Activated naive CD8-positive, alpha-beta T cell treated with anti-CD3 and anti-CD28 coated beads, Interleukin-2, amount 50 U/mL, for 24 hours (primary cell): Measurements from ENCODE around the gene POLR3K.

Experiments
- ATAC-seq: fragments of 150-1000 bp; cut with Tn5 transposase; one replicate; pipeline ENCODE4 v1.10.0; 2021
- DNase-seq: peaks from one replicate; pipeline ENCODE4 v3.0.0; 2021
- H3K27ac Mint-ChIP-seq: one replicate; pipeline ENCODE4 v1.8.0; 2021; ENCODE audit warnings: mild to moderate bottlenecking, mixed read lengths
- H3K27me3 Mint-ChIP-seq: one replicate; pipeline ENCODE4 v1.8.0; 2021; ENCODE audit warnings: mixed read lengths
- H3K36me3 Mint-ChIP-seq: one replicate; pipeline ENCODE4 v1.8.0; 2021; ENCODE audit warnings: low read depth, mixed read lengths
- H3K4me1 Mint-ChIP-seq: one replicate; pipeline ENCODE4 v1.8.0; 2021; ENCODE audit warnings: mixed read lengths
- H3K4me3 Mint-ChIP-seq: one replicate; pipeline ENCODE4 v1.8.0; 2021; ENCODE audit warnings: mild to moderate bottlenecking, moderate library complexity, mixed read lengths
- H3K9me3 Mint-ChIP-seq: one replicate; pipeline ENCODE4 v1.8.0; 2021; ENCODE audit warnings: mixed read lengths

The POLR3K gene

GRCh38 chr16:53346-54236 is at the start of gene POLR3K, which contains the start of gene SNRNP25:
POLR3K (minus strand) TSS chr16:53608; CDS start chr16:53586, 22 bp downstream.
SNRNP25 (plus strand) TSS chr16:53828; CDS start chr16:54017, 189 bp downstream.
- peak; percentile 98 for DNase-seq
- Mint-ChIP-seq H3K27ac (peak within 1 kb of the TSS; percentile 98), H3K36me3 (peaks cover 39% of the 10 kb centered on the region), H3K9me3 (no peaks in the 10 kb centered on the region), H3K4me1 (peaks cover 36% of the 10 kb centered on the region), H3K4me3 (peak within 1 kb of the TSS; percentile 100), H3K27me3 (no peaks in the 10 kb centered on the region)
- ATAC-seq, result peak; percentile 98

GRCh38 chr16:102060-102855 is 48.9 kb upstream of the POLR3K start:
- no peaks in the 10 kb centered on the region for H3K9me3 Mint-ChIP-seq
- H3K27ac Mint-ChIP-seq, result no peak overlapping the region
- H3K4me1 Mint-ChIP-seq, result no peaks in the 10 kb centered on the region
- ATAC-seq (no peak), DNase-seq (no peak)
- no peaks in the 10 kb centered on the region for H3K27me3 Mint-ChIP-seq
- H3K36me3 Mint-ChIP-seq, result peaks cover 18% of the 10 kb centered on the region
- no peak overlapping the region for H3K4me3 Mint-ChIP-seq

DNA sequence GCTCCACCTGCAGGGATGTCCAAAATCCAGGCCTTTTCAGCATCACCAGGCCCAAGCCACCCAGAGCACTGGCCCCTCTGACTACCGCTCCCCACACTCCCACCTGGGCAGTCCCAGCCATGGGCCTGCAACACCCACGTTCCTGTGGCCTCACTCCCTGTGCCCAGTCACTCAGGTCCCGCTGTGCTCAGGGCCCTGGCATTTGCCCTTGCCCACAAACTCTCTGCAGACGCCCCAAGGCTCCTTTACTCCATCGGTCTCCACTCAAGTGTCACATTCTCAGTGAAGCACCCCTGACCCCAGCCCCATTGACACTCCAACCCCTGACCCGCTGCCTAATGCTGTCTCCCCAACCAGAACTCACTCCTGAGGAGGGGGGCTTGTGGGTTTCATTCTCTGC is 48.2 kb upstream of the POLR3K start:
- Mint-ChIP-seq H3K9me3 (no peaks in the 10 kb centered on the region), H3K4me3 (no peak overlapping the region), H3K36me3 (peaks cover 20% of the 10 kb centered on the region), H3K27me3 (no peaks in the 10 kb centered on the region), H3K4me1 (peaks cover 5% of the 10 kb centered on the region), H3K27ac (no peak overlapping the region)
- DNase-seq (no peak), ATAC-seq (no peak)

DNA sequence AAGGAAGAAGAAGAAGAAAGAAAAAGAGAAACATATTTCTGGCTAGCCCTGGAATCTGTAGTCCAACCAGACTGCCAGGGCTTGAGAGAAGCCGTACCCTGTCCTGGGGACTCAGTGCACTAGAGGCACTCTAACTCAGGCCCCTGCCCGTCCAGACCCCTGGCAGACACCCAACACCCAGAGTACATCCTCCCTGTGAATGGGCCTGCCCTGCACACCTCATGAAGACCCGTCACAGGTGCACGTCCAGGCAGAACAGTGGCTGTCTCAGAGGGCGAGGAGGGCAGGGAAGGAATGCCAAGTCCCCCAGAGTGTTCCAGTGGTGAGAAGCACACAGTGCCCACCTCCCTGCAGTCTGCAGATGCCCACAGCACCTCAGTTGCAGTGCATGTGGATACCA is 47.6 kb upstream of the POLR3K start:
- H3K4me1 Mint-ChIP-seq, result peaks cover 5% of the 10 kb centered on the region
- no peaks in the 10 kb centered on the region for H3K27me3 Mint-ChIP-seq

DNA sequence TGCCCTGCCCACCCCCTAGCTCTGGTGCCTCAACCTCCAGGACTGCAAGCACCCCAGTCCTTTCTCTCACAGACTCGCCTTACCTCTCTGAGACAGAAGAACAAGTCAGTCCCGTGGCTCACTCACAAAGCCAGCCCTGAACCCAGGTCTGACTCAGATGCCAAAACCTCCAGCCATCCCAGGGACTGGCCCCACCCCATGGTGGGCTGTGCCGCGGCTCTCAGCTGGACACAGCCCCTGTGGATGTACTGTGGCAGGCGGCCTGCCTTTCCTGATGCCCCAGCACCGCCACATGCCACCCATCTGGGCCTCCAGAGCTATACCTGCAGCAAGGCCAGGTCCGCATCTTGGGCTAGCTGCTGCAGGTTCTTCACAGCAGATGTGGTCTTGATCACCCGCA is 44.4 kb upstream of the POLR3K start:
- H3K36me3 Mint-ChIP-seq, result peaks cover 17% of the 10 kb centered on the region
- ATAC-seq (no peak), DNase-seq (no peak)
- no peaks in the 10 kb centered on the region for H3K27me3 Mint-ChIP-seq
- H3K4me3 Mint-ChIP-seq, result no peak overlapping the region
- H3K9me3 Mint-ChIP-seq, result no peaks in the 10 kb centered on the region
- no peak overlapping the region for H3K27ac Mint-ChIP-seq
- H3K4me1 Mint-ChIP-seq, result peaks cover 5% of the 10 kb centered on the region

More for the DNA sequence above, 47.6 kb upstream of the POLR3K start:
- peaks cover 19% of the 10 kb centered on the region for H3K36me3 Mint-ChIP-seq
- H3K9me3 Mint-ChIP-seq, result no peaks in the 10 kb centered on the region
- no peak overlapping the region for H3K4me3 Mint-ChIP-seq
- no peak for ATAC-seq
- no peak for DNase-seq
- H3K27ac Mint-ChIP-seq, result no peak overlapping the region

DNA sequence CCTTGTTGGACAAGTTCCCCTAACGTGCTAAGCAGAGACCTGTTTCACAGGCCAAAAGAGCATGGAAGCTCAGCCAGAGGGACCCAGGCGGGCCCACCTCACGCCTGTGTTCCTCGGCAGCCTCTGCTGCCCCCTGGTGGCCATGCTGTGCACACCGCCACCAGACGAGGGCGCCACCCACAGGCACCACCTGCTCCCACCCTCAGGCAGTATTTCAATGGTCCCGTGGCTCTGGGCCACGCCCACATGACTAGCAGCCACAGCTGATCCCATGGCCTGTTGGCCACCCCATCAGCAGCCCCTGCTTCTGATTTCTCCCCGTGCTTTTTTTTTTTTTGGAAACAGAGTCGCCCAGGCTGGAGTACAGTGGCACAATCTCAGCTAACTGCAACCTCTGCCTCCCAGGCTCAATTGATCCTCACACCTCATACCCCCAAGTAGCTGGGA is 43.5 kb upstream of the POLR3K start:
- peaks cover 17% of the 10 kb centered on the region for H3K36me3 Mint-ChIP-seq
- H3K4me3 Mint-ChIP-seq, result no peak overlapping the region
- no peak overlapping the region for H3K27ac Mint-ChIP-seq
- no peaks in the 10 kb centered on the region for H3K27me3 Mint-ChIP-seq
- no peaks in the 10 kb centered on the region for H3K9me3 Mint-ChIP-seq
- peaks cover 5% of the 10 kb centered on the region for H3K4me1 Mint-ChIP-seq
- peak; percentile 88 for ATAC-seq
- DNase-seq, result peak; percentile 92

DNA sequence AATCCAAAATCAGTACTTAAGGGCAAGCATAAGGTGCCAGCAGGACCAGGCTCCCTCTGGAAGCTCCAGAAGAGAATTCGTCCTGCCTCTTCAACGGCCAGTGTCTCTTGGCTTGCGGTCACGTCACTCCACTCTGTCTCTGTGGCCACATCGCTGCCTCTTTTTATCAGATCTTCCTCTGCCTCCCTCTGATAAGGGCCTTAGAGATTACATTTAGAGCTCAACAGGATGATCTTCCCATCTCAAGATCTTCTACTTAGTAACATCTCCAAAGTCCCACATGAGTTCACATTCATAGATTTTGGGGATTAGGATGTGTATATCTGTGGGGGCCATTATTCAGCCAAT is 41.5 kb upstream of the POLR3K start:
- Mint-ChIP-seq H3K9me3 (no peaks in the 10 kb centered on the region), H3K36me3 (peaks cover 10% of the 10 kb centered on the region), H3K4me3 (no peak overlapping the region), H3K4me1 (peaks cover 5% of the 10 kb centered on the region), H3K27me3 (no peaks in the 10 kb centered on the region), H3K27ac (no peak overlapping the region)
- DNase-seq (no peak), ATAC-seq (no peak)

DNA sequence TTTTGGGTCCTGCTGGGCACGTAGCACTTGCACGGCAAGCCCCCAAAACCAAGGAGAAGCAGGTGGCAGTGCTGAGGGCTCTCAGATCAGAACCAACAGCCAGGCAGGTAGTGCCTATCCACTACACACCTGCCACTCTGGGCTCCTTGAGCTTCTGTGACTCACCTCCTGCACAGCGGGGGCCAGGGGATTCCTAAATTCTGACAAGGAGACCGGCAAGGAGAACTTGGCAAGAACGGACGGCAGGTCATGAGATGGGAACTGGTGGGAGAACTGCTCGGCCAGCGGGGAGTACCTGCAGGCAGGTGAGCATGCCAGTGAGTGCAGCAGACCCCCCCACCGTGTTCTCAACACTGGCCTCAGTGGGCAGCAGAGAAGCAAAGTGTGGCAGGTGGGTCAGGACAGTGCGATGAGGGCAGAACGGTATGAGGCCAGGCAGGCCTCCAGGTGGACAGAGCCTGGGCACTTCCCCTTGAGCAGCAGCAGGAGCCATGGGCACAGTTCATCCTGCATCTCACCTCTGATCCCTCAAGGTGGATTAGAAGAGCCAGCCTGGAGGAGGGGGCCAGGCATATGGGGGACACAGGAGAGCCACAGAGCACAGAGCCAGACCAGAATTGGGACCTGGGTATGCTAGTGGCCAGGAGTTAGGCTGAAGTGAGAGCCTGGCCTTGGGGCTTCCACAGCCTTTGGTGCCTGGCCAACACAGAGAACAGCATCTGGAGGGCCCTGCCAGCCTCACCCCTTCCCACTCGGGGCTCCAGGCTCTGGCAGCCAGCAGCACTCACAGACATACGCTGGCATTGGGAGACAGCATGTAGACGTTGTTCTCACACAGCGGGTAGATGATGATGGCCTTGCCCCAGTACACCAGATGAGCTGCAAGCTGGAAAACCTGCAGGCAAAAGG is 39.3 kb upstream of the POLR3K start:
- H3K27ac Mint-ChIP-seq, result no peak overlapping the region
- ATAC-seq (no peak), DNase-seq (no peak)
- peaks cover 11% of the 10 kb centered on the region for H3K36me3 Mint-ChIP-seq
- peaks cover 5% of the 10 kb centered on the region for H3K4me1 Mint-ChIP-seq
- no peaks in the 10 kb centered on the region for H3K9me3 Mint-ChIP-seq
- no peaks in the 10 kb centered on the region for H3K27me3 Mint-ChIP-seq
- H3K4me3 Mint-ChIP-seq, result no peak overlapping the region

- ATAC-seq (no peak), DNase-seq (no peak)
- Mint-ChIP-seq H3K36me3 (peaks cover 7% of the 10 kb centered on the region), H3K27me3 (no peaks in the 10 kb centered on the region), H3K27ac (no peak overlapping the region), H3K4me1 (no peaks in the 10 kb centered on the region), H3K4me3 (no peak overlapping the region), H3K9me3 (no peaks in the 10 kb centered on the region)
Measured at GRCh38 chr16:91484-91883, 38.1 kb upstream of the POLR3K start.

DNA sequence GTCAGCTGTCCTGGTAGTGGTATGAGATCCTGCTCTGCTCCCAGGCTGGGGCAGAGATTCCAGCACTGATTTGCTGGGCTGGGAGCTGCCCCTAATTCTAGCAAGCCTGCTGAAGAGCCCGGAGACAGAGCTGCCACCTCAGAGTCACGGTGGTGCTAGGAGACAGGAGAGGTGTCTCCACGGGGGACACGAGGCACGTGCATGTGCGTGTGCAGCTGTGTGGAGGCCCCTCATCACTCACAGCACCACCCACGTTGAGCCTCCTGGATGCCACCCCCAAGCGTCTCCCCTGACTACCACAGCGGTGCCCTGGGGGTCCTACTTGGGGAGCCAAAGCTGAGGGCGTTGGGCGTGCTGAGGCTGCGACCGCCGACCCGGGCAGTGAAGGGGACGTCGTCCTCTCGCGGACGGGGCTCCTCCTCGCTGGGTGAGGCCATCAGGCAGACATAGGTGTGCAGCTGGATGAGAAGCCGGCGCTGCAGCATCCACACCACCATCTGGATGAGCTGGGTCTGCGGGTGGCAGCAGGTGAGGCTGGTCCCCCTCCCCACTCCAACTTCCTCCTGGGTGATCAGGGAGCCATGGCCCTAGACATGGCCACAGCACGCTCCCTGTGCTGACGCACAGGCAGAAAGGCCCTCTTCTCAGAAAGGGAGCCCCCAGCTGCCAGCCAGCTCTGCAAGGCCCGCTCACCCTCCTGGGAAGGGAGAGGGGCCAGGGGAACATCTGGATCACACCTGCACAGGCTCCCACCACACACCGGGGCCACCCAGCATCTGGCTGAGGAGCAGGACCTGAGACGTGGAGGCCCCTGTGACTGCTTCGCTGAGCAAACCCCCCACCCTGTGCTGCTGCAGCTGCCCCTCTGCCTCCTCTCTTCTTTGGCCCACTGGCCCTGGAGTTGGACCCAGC is 36.2 kb upstream of the POLR3K start:
- H3K4me3 Mint-ChIP-seq, result no peak overlapping the region
- H3K27ac Mint-ChIP-seq, result no peak overlapping the region
- peaks cover 11% of the 10 kb centered on the region for H3K4me1 Mint-ChIP-seq
- no peaks in the 10 kb centered on the region for H3K27me3 Mint-ChIP-seq
- H3K36me3 Mint-ChIP-seq, result peaks cover 9% of the 10 kb centered on the region
- no peaks in the 10 kb centered on the region for H3K9me3 Mint-ChIP-seq
- ATAC-seq, result no peak
- DNase-seq, result no peak

- peaks cover 21% of the 10 kb centered on the region for H3K4me1 Mint-ChIP-seq
- DNase-seq (no peak), ATAC-seq (no peak)
- H3K36me3 Mint-ChIP-seq, result peaks cover 10% of the 10 kb centered on the region
- no peak overlapping the region for H3K27ac Mint-ChIP-seq
- no peak overlapping the region for H3K4me3 Mint-ChIP-seq
- H3K27me3 Mint-ChIP-seq, result no peaks in the 10 kb centered on the region
- H3K9me3 Mint-ChIP-seq, result no peaks in the 10 kb centered on the region
Measured at GRCh38 chr16:88613-89012, 35.2 kb upstream of the POLR3K start.

GRCh38 chr16:86483-86952 is 33.1 kb upstream of the POLR3K start:
- ATAC-seq, result no peak
- H3K27me3 Mint-ChIP-seq, result no peaks in the 10 kb centered on the region
- peaks cover 11% of the 10 kb centered on the region for H3K36me3 Mint-ChIP-seq
- H3K9me3 Mint-ChIP-seq, result no peaks in the 10 kb centered on the region
- H3K4me3 Mint-ChIP-seq, result no peak overlapping the region
- H3K27ac Mint-ChIP-seq, result no peak overlapping the region
- H3K4me1 Mint-ChIP-seq, result peaks cover 28% of the 10 kb centered on the region
- no peak for DNase-seq

DNA sequence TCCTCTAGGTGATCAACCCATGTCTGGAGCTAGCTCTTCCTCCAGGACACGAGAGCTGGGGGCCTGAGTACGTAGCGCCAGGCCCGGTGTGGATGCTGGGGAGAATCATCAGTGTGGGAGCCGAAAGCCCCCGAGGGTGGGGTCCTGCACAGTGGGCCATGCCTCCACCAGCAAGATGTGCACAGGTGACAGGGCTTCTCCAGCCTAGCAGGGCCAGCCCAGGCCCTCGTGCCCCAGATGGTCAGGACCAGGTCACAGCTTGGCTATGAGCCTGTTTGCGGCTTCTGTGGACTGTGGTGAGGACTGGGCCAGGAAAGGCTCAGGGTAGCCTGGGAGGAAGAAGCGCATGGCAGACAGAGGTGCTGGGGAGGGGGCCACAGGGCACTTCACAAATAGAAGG is 32.5 kb upstream of the POLR3K start:
- peaks cover 28% of the 10 kb centered on the region for H3K4me1 Mint-ChIP-seq
- peak overlapping the region; percentile 78 for H3K27ac Mint-ChIP-seq
- no peaks in the 10 kb centered on the region for H3K9me3 Mint-ChIP-seq
- no peak overlapping the region for H3K4me3 Mint-ChIP-seq
- H3K36me3 Mint-ChIP-seq, result peaks cover 11% of the 10 kb centered on the region
- H3K27me3 Mint-ChIP-seq, result no peaks in the 10 kb centered on the region
- DNase-seq (no peak), ATAC-seq (no peak)
